GM11168 (cell line): ENCODE measurements around the gene NFASC.

Experiments used
- in situ Hi-C: fragments of 300-500 bp; cut with MboI; formaldehyde crosslinking; loops from one replicate; pipeline ENCODE4 v1.12.0; 2022; ENCODE audit warnings: low sequenced_read_pairs; ENCODE audit not compliant: unreplicated experiment

The NFASC gene

DNA sequence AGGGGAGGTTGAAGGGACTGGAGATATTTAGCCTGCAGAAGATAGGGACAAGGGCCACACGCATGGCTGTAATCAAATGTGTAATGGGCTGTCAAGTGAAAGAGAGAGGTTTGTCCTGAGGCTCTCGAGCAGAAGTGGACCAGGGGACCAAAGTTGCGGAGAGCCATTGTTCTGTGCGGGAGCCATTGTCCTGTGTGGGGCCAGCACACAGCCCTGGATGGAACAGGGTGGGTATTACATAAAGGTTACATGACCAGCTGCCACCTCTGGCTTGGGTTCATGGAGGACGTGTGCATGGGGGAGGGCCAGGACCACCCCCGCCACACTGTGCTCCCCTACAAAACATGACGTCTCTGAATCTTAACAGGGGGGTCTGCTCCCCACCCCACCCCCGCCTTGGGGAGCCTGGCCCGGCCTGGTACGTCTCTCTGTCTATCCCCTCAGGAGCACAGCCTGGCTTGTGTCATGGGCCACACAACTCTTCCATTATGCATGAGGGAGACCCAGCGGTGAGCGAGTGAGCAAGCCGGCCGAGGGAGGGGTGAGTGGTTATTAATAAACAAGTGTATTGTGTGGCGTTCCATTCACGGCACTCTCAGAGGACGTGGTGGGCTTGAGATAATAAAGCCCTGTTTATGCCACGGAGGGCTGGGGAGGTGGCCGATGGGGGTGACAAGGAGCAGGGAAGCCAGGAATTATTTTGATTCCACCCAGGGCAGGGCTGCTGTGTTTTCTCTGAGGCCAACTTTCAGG is at the start of gene NFASC:
Gene NFASC, plus strand, starts transcription at position 703 of the 753 bp plus-strand sequence. CDS start 73,454 bp downstream, outside the sequence.
- in situ Hi-C loops, result no loop called here

DNA sequence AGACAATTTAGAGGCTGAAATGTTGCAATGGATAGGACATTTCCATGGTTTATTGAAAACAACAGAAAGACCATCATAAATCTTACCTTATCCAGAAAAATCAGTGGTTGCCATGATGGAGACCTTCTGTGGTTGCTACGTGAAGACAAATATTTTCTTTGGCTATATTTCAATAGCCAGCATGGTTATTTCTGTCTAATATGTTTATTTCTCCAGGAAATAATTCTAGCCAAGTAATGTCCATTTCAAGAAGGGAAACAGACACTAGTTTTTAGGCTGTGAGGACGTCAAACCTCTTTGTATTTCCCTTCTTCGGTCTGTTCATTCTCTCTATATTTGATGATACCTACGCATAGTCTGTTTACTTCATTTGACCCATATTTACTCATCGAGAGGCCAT is 49.2 kb upstream of the NFASC start:
- in situ Hi-C loops, result no loop called here

DNA sequence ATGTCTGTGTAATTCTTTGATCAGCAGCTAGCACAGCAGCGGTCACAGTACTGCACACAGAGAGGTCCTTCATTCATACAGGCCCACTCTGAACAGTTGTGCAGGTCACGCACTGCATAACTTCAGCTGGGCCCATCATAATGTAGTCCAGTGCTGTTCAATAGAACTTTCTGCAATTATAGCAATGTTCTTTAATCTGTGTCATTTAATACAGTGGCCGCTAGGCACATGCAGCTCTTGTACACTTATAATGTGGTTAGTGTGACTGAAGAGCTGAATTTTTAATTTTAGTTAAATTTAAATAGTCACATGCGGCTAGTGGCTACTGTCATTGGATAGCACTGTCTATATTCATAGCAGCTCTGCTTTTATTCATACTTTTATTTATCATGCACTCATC is 48.7 kb upstream of the NFASC start:
- in situ Hi-C loops, result no loop called here

DNA sequence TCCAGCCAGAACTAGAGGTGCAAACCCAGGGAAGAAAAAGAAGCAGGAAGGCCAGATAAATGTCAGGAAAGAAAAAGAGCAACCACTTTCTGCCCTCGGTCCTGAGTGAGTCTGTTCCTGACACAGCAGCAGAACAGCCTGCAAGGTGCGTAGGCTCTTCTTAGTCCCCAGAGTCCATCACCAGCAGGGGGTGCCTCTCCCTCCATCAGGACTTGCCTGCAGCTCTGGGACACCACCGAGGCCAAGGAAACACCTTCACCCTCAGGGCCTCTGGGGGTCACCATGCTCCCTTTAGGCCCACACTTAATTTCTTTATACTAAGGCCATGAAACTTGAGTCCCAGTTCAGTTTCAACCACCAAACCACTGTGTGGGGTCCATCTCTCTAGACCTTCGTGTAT is 43.7 kb upstream of the NFASC start:
- in situ Hi-C loops, result no loop called here

DNA sequence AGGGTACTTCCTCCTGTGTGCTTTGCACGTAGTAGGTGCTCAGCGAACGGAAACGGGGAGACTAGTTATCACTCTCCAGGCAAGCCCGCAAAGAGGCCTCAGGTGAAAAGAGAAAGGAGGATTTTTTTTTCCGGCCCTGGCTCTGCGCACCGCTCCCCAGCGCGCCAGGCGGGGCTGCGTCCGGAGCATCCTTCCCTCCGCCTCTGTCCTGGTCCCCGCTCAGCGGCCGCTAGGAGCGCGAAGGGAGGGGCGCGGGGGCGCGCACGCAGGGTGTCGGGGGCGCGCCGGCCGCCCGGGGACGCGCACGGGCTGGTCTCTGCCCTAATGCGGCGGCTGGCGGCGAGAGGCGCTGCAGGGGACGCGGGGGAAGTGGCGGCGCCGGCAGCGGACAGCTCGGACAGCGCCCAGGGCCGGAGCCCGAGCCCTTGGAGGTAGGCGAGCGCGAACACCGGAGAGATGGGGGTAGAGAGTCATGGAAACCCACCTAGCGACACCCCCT is 42.3 kb upstream of the NFASC start:
- in situ Hi-C loops, result no loop called here

DNA sequence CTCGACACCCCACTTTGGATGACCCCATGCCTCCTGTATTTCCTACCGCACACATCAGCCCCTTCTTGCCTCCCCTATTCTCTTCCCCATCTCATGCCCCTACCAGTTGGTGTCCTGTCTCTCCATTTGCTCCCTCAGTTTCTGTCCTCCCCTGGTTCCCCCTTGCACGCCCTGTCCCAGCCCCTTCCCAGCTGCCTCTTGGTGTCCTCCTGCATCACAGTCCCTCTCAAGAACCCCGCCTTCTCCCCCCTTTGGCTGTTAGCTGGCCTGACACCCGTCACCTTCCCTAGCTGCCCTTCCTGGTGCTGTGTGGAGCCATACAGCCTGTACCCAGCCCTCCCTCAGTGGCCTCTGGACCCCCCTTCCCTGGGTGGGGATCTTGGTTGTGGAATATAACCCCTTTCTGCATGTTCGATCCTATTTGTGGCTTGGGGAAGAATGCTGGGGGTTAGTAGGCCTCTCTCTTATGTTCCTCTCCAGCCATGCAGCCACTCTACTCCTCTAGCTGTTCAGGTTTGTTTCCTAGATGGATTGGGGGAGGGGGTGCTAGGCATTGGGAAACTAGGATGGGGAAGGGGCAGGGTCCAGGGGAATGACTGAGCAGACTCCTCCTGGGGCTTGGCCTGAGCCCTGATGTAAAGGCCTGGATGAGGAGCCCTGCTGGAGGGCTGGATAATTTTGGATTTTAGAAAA is 41.4 kb upstream of the NFASC start:
- in situ Hi-C loops, result no loop called here

DNA sequence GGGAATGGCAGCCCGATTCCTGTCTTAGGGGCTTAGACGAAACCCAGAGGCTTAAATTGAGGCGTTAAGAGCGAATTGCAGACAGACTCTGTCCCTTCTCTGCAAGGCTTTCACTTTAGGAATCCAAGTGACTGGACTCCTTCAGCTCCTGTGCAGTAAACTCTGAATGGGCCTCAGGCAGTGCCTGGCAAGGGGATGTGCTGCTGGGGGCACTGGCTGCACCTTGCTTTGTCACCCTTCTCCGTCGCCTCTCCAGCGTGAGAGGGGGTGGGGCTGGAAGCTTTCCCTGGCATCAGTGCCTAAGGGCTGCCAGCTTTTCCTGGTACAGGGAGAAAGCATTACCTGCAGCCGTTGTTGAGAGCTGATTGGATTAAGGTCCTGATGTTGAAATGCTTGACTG is 39.9 kb upstream of the NFASC start:
- in situ Hi-C loops, result no loop called here

DNA sequence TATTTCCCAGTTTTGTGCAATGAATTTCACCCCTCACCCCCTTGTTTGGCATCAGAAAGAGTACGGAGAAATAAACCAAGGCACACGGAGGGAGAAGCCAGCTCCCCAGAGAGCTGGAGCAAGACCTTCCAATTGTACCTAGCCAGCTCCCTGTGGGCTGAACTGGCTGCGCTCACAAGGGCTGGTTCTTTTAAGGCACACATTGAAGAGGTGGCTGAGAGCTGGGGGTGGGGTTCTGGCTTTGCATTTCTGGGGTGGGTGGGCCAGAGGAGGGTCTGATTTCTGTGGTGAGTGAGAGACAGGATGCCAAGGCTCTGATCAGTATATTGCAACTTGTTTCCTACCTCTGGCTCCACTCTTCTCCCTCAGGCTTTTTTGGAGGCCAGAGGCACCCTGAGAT is 39.5 kb upstream of the NFASC start:
- in situ Hi-C loops, result no loop called here

DNA sequence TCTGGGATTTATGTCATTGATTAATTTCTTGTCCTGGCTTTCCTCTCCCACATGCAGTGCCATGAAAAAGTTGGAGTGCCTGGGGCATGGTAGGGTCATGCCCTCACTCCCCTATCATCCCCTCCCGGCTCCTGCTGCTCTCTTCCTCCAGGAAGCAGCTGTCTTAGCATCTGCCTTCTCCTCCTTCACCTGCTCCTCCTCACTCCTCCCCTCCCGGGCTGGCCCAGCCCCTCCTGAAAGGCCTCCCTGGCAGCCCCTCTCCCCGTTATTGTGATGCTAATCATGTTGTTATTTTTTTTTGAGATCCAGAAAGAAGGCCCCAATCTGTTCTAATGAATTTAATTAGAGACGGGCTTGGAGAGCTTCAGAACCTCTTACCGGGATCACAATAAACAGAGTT is 36.3 kb upstream of the NFASC start:
- in situ Hi-C loops, result no loop called here

DNA sequence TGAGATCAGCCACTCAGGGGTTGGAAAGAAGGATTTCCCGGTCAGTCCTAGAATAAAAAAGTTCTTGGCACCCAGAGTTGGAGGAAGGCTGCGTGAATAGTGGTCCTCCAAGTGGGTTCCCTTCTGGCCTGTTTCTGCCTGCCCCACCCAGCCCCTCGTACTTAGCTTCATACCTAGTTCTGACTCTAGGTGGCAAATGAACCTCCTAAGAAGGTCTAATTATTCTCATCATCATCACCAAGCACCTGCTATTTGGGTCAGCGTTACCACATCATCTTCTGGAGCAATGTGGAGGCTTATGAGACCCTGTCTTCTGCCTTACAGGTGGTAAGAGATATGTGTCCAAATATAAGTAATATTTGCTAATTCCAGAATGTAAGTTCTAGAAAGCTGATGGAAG is 35.9 kb upstream of the NFASC start:
- in situ Hi-C loops, result no loop called here

DNA sequence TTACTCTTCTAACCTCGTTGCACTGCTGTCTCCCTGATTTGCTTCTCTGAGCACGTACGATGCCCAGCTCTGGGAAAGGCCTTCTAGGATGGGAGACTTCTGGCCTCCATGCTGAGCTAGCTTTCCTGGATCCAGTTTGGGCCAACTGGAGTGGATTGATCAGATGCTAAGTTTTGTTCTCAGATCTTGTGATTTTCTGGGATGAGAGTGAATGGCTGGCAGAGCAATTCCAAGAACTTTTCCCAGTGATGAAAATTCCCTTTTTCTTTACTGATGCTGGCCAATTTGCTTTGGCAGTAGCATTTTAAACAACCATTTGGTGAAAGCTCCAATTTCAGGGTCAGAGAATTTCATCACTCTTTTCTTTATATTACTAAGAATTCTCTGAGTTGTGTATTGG is 34.9 kb upstream of the NFASC start:
- in situ Hi-C loops, result no loop called here

DNA sequence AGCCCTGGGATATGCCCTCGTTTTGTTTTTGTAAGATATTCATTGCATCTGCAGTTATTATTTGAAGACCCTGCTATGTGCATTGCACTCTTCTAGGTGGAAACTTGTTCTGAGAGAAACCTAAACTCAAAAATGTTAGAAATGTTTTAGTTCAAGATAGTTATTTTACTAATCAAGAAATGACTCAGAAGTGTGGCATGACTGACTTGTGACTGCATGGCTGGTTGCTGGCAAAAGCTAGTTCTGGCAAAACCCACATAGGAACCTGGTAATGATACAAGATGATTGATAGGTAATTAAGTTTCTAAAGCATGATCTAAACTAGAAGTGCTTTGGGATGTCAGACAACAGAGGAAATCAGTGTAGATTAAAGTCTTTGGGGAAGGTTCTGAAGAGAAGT is 33.8 kb upstream of the NFASC start:
- in situ Hi-C loops, result no loop called here

DNA sequence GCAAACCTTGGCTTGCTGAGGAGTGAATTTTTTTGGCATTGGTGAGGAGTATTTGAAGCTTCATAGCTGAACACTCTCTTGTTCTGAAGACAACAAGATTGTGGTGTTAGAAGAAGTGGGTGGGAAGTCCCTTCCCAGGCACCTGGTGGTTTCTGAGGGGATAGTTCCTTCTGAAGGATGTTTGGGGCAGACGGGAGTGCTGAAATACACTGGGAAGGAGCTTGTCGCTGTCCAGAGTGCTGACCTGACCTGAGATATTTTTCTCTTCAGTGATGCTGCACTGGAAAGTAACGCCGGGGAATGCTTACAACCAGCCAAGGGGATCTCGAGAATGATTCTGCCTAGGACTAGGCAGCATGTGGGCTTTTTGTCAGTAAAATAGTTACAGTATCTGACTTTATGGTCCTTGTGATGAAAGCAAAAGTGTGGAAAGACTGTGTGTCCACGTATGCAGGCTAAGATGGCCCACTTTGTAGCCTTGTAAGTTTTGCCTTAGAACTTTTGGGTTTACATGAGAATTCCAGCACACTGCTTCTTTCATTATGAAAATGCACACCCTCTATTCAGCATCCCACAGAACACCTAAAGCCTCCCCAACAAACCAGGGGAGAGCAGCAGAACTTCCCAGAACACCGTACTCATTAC is 33.1 kb upstream of the NFASC start:
- in situ Hi-C loops, result no loop called here

DNA sequence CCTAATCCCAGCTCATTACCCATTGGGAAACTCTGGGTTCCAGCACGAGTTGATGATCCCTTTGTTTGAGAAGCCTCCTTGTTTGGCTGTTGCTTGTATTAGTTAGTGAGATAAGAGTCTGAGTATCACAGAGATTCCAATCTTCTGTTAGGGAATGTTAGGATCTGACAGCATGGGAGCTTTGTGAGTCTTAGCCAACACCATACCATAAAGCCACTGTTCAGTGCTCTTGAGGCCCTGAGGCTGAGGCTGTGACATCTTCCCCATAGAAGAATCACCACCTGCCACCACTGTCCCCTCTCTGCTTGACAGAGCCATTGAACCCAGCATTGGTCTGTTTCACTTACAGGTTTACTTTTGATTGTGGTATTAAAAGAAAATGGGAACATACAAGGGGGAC is 29.3 kb upstream of the NFASC start:
- in situ Hi-C loops, result no loop called here

DNA sequence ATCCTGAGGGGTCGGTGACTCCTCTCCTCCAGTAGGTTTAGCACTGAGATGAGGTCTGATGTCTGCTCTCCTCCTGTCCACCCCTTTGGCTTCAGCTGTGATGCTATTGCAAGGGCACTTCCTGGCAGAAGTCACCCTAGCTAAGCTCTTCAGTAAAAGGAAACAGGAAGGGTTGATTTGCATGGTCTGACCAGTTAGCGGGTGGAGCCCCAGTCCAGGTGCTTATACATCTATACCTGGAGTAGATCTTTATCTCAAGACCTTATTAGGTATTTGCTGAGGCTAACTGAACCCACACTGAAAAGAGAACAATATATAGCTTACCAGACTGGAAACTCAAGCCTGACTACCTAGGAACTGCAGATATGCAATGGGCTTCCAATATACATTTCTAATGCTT is 28.9 kb upstream of the NFASC start:
- in situ Hi-C loops, result no loop called here

DNA sequence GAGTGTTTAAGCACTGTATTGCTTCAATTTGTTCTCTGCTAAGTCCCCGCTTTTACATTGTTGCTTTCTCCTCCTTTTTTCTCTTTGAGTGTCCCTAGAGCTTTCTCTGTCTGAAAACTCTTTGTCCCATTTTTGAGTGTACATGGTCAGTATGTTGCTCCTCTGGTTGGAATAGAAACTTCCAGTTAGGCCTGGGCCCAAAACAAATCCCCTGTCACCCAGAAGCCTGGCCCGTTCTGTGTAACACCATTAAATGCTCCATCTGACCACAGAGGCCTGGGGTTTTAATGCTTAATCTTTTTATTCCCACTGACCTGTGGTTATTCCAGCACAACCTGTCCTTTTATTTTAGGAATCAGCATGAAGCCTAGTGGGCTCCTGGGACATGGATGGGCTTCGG is 28.3 kb upstream of the NFASC start:
- in situ Hi-C loops, result no loop called here

DNA sequence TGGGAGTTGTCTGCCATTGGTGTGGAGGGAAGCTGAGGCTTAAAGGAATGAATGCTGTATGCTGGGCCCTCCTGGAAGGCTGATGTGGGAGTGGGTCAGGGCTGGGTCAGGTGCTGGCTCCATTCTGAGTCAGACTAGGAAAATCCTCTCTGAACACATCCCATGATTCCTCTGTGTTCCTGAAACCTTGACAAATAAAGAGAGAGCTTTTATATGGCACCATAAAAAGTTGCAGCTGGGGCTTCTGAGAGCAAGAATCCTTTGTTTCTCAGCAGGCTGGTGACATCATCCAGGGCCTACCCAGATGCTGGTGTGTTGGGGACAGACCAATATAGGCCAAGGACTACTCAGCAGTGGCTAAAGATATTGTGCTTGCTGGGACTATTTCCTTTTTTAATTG is 27.8 kb upstream of the NFASC start:
- in situ Hi-C loops, result no loop called here

DNA sequence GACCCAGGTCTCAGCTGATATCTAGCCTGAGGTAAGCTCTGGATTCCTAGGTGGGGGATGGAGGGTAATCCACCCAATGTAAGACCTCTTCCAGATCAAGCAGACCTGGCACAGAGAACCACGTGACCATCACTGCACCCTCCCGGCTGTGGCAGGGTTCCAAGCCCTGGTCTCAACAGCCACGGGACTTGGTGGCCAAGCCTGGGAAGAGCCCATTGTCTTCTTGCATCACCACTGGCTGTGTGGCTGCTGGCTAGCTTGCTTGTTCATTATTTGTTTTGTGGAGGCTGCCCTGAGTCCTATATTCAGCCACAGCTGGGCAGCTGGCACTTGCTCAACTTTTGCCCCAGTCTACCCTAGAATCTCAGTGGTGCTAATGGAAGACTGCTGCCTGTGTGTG is 24.1 kb upstream of the NFASC start:
- in situ Hi-C loops, result no loop called here

DNA sequence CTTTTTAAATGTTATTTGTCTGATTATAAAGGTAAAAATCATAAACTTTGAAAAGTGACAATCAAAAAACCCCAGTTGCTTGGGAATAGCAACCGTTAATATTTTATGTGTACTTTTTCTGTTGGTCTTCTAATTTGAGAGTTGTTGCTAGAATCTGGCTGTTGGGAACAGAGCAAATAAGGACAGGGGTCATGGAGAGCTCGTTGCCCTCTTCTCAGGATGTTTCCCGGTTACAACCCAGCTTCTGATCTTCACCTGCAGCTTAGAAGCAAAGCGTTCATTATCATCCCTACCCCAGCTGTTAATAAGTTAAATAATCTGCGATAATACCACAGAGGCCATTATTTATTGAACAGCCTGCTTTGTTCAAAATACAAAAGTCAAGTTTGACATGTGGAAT is 22.1 kb upstream of the NFASC start:
- in situ Hi-C loops, result no loop called here

DNA sequence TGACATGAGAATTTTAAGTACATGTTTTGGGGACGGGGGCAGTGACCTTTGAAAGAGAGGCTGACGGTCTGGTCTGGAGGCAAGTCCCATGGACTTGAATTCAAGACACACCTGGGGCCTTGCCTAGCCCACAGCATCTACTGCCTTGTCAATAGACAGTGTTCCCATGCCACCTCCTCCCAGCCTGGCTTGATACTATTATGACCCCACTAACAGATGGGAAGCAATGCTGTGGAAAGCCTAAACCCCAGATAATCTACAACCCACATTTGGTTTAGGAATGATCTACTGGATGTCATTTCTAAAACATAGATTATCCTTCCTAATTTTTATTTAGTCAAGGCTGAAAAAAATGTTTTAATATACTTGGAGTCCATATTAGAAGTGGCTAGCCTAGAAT is 17.8 kb upstream of the NFASC start:
- in situ Hi-C loops, result no loop called here

DNA sequence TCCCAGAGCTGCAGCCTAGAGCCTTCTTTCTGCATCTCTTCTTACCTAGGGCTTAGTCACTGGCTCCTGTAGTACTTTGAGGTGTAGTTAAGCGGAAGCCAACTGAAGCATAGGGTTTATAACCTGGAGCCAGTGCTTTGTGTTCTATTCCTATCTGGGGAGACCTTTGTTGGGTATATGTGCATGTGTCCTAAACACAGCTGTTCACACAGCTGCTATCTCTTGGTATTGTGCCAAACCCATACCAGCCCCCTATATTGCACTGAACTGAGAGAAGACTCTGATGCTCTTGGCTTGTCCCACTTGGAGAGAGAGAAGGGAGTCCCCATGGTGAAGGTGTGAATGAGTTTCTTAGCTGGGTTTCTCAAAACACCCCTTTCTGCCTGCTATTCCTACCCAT is 17.2 kb upstream of the NFASC start:
- in situ Hi-C loops, result no loop called here
